ENCODE measurements around the gene CHID1. TPM values are rescaled to one million over a fixed set of nuclear protein-coding genes. Genes with fewer than 3 reads are reported as not detected.

CHID1 gene
- total RNA-seq, 2 experiments from 2014 or later, result 30.6 to 71.1 TPM

DNA sequence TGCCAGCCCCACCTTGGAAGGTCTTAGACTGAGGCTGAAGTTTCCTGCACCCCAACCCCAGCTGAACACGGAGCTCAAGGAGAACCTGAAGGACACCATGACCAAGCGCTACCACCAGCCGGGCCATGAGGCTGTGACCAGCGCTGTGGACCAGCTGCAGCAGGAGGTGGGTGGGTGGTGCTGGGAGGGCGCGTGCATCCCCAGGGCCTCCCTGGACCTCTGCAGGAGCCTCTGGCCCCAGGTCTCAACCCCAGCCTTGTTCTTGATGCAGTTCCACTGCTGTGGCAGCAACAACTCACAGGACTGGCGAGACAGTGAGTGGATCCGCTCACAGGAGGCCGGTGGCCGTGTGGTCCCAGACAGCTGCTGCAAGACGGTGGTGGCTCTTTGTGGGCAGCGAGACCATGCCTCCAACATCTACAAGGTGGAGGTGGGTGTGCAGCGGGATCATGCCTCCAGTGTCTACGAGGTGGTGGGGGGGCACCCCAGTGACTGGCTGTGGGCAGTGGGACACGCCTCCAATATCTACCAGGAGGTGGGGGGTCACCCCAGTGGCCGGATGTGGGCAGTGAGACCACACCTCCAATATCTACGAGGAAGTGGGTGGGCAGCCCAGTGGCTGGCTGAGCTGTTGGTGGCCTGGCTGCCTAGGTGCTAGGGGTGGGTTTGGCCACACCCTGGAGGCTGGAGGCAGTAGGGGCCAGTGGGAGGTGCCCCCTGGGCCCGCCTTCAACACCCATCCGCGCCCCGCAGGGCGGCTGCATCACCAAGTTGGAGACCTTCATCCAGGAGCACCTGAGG is 73.2 kb downstream of the CHID1 start:
- H3K9me2 ChIP-seq (ENCODE audit: insufficient read depth, low read length), result no peaks in the 10 kb centered on the region
- CTCF ChIA-PET (ENCODE audit: unreplicated experiment), result no interaction called here
- BruUV-seq (replicated peaks), result no TSS peak
- H3K79me2 ChIP-seq (ENCODE audit: insufficient read depth, low read depth, low read length), result peaks cover 18% of the 10 kb centered on the region
- no peak overlapping the region for H3K4me2 ChIP-seq (ENCODE audit: low read length)
- no peak for DNase-seq (ENCODE audit: low spot score)
- H3K36me3 ChIP-seq (ENCODE audit: insufficient read depth, low read length), result peaks cover 33% of the 10 kb centered on the region
- intact Hi-C loops (cut with micrococcal nuclease; ENCODE audit: unreplicated experiment), result no loop called here
- POLR2A ChIA-PET, result no interaction called here
- H3K4me3 ChIP-seq (ENCODE audit: low read depth, low read length, poor library complexity, severe bottlenecking), result no peak overlapping the region
- H2AFZ ChIP-seq (ENCODE audit: low read length), result no peak overlapping the region
- H3K4me1 ChIP-seq (ENCODE audit: insufficient read depth, low read length, poor library complexity, severe bottlenecking), result peaks cover 10% of the 10 kb centered on the region
- H3K9me3 ChIP-seq (ENCODE audit: low read length), result no peaks in the 10 kb centered on the region
- no peak overlapping the region for H3K27ac ChIP-seq (ENCODE audit: low read depth, low read length, poor library complexity, severe bottlenecking)
- TF ChIP-seq, protein P1, sequence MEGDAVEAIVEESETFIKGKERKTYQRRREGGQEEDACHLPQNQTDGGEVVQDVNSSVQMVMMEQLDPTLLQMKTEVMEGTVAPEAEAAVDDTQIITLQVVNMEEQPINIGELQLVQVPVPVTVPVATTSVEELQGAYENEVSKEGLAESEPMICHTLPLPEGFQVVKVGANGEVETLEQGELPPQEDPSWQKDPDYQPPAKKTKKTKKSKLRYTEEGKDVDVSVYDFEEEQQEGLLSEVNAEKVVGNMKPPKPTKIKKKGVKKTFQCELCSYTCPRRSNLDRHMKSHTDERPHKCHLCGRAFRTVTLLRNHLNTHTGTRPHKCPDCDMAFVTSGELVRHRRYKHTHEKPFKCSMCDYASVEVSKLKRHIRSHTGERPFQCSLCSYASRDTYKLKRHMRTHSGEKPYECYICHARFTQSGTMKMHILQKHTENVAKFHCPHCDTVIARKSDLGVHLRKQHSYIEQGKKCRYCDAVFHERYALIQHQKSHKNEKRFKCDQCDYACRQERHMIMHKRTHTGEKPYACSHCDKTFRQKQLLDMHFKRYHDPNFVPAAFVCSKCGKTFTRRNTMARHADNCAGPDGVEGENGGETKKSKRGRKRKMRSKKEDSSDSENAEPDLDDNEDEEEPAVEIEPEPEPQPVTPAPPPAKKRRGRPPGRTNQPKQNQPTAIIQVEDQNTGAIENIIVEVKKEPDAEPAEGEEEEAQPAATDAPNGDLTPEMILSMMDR (conservative IDR thresholded peaks at IDR 0.05; ENCODE audit: low read length), result no peak
- TF ChIP-seq EZH2phosphoT487 (IDR thresholded peaks at IDR 0.05; ENCODE audit: borderline replicate concordance, low read depth, low read length), result no peak
- H4K20me1 ChIP-seq (ENCODE audit: insufficient read depth, low read length), result peaks cover 12% of the 10 kb centered on the region; the same call in 1 of the 2 replicates

DNA sequence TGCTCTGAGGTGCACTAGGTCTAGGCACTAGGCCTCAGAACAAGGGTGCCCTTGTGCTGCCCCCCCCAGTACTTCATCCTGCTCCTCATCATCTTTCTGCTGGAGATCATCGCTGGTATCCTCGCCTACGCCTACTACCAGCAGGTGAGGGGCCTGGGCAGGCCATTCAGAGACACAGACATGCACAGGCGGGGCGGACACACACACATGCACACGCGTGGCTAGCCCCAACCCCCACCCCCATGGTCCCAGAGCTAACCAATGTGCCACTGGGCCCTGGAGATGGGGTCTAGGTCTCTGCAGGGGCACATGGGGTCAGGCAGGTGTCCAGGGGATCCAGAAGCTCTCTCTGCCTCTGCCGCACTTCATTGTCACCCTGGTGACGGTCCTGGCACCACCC is 73.9 kb downstream of the CHID1 start:
- no peak overlapping the region for H2AFZ ChIP-seq (ENCODE audit: low read length)
- no peak for DNase-seq (ENCODE audit: low spot score)
- no peaks in the 10 kb centered on the region for H3K9me3 ChIP-seq (ENCODE audit: low read length)
- BruUV-seq (replicated peaks), result no TSS peak
- H3K4me3 ChIP-seq (ENCODE audit: low read depth, low read length, poor library complexity, severe bottlenecking), result no peak overlapping the region
- ChIA-PET POLR2A (no interaction called here), CTCF (ENCODE audit: unreplicated experiment) (no interaction called here)
- peaks cover 33% of the 10 kb centered on the region for H3K36me3 ChIP-seq (ENCODE audit: insufficient read depth, low read length)
- H4K20me1 ChIP-seq (ENCODE audit: insufficient read depth, low read length), result peaks cover 12% of the 10 kb centered on the region; the same call in 1 of the 2 replicates
- no peaks in the 10 kb centered on the region for H3K9me2 ChIP-seq (ENCODE audit: insufficient read depth, low read length)
- intact Hi-C loops (cut with micrococcal nuclease; ENCODE audit: unreplicated experiment), result no loop called here
- H3K4me1 ChIP-seq (ENCODE audit: insufficient read depth, low read length, poor library complexity, severe bottlenecking), result peaks cover 10% of the 10 kb centered on the region
- H3K79me2 ChIP-seq (ENCODE audit: insufficient read depth, low read depth, low read length), result peaks cover 12% of the 10 kb centered on the region
- TF ChIP-seq, protein P1 (conservative IDR thresholded peaks at IDR 0.05; ENCODE audit: low read length), result no peak
- no peak for TF ChIP-seq EZH2phosphoT487 (IDR thresholded peaks at IDR 0.05; ENCODE audit: borderline replicate concordance, low read depth, low read length)
- H3K27ac ChIP-seq (ENCODE audit: low read depth, low read length, poor library complexity, severe bottlenecking), result no peak overlapping the region
- H3K4me2 ChIP-seq (ENCODE audit: low read length), result no peak overlapping the region

DNA sequence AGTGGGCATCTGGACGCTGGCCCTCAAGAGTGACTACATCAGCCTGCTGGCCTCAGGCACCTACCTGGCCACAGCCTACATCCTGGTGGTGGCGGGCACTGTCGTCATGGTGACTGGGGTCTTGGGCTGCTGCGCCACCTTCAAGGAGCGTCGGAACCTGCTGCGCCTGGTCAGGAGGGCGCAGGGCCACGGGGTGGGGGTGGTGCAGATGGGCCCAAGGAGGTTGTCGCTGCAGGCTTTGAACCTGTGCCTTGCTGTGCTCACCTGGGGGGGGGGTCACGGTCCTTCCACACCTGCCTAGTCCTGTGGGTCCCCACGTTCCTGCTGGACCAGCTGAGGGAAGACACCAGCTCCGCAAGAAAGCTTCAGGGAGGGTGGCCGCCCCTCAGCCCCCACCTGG is 74.3 kb downstream of the CHID1 start:
- H3K4me3 ChIP-seq (ENCODE audit: low read depth, low read length, poor library complexity, severe bottlenecking), result no peak overlapping the region
- H3K4me2 ChIP-seq (ENCODE audit: low read length), result no peak overlapping the region
- no peaks in the 10 kb centered on the region for H3K9me3 ChIP-seq (ENCODE audit: low read length)
- no peaks in the 10 kb centered on the region for H3K9me2 ChIP-seq (ENCODE audit: insufficient read depth, low read length)
- H4K20me1 ChIP-seq (ENCODE audit: insufficient read depth, low read length), result peaks cover 11% of the 10 kb centered on the region; the same call in 1 of the 2 replicates
- TF ChIP-seq, protein P1 (conservative IDR thresholded peaks at IDR 0.05; ENCODE audit: low read length), result no peak
- no peak for TF ChIP-seq EZH2phosphoT487 (IDR thresholded peaks at IDR 0.05; ENCODE audit: borderline replicate concordance, low read depth, low read length)
- no peak overlapping the region for H2AFZ ChIP-seq (ENCODE audit: low read length)
- ChIA-PET CTCF (ENCODE audit: unreplicated experiment) (no interaction called here), POLR2A (no interaction called here)
- peaks cover 7% of the 10 kb centered on the region for H3K4me1 ChIP-seq (ENCODE audit: insufficient read depth, low read length, poor library complexity, severe bottlenecking)
- no peak overlapping the region for H3K27ac ChIP-seq (ENCODE audit: low read depth, low read length, poor library complexity, severe bottlenecking)
- BruUV-seq (replicated peaks), result no TSS peak
- peaks cover 8% of the 10 kb centered on the region; the same call in 1 of the 2 replicates for H3K79me2 ChIP-seq (ENCODE audit: insufficient read depth, low read depth, low read length)
- intact Hi-C loops (cut with micrococcal nuclease; ENCODE audit: unreplicated experiment), result no loop called here
- no peak for DNase-seq (ENCODE audit: low spot score)
- peaks cover 33% of the 10 kb centered on the region for H3K36me3 ChIP-seq (ENCODE audit: insufficient read depth, low read length)

Data from OCI-LY7 (cell line).